Activated naive CD4-positive, alpha-beta T cell treated with anti-CD3 and anti-CD28 coated beads, Interleukin-2, amount 10 ng/mL, durations not matched to agents 7 days and 5 days (primary cell): ENCODE results near the gene IFNA2.
"Not testable (repeated sequence)": the region's sequence is repeated elsewhere in the genome, so short reads cannot be mapped to it uniquely, and the experiment has no call there.

Source experiments
- CTCF ChIA-PET: fragments of 350-600 bp; sonication (Branson Sonifier 250); formaldehyde crosslinking; loops from one replicate; lab custom pipeline; 2021; ENCODE audit warnings: antibody characterized with exemption; lab: Charles Lee
- DNase-seq: peaks from one replicate; pipeline ENCODE4 v3.0.0-alpha.2; 2020
- H3K27ac Mint-ChIP-seq: one replicate; pipeline ENCODE4 v1.8.0; 2021; ENCODE audit warnings: mild to moderate bottlenecking, moderate library complexity, mixed read lengths
- H3K27me3 Mint-ChIP-seq: one replicate; pipeline ENCODE4 v1.8.0; 2021; ENCODE audit warnings: mild to moderate bottlenecking, mixed read lengths
- H3K36me3 Mint-ChIP-seq: one replicate; pipeline ENCODE4 v1.8.0; 2021; ENCODE audit warnings: mixed read lengths
- H3K4me1 Mint-ChIP-seq: one replicate; pipeline ENCODE4 v1.8.0; 2021; ENCODE audit warnings: mixed read lengths
- H3K4me3 Mint-ChIP-seq: one replicate; pipeline ENCODE4 v1.8.0; 2021; ENCODE audit warnings: mild to moderate bottlenecking, moderate library complexity, mixed read lengths
- H3K9me3 Mint-ChIP-seq: one replicate; pipeline ENCODE4 v1.8.0; 2021; ENCODE audit warnings: mixed read lengths

Gene IFNA2

GRCh38 chr9:21385131-21385670, at the start of gene IFNA2:
TSS of gene IFNA2 (minus strand) at chr9:21385398. CDS start at chr9:21385329, 69 bp downstream.
- Mint-ChIP-seq H3K4me1 (peaks cover 17% of the 10 kb centered on the region), H3K27me3 (peaks cover 38% of the 10 kb centered on the region), H3K4me3 (no peak within 1 kb of the TSS), H3K9me3 (no peaks in the 10 kb centered on the region), H3K36me3 (no peaks in the 10 kb centered on the region), H3K27ac (no peak within 1 kb of the TSS)
- DNase-seq, result no peak
- CTCF ChIA-PET, result no interaction called here

- not testable (repeated sequence) for H3K4me3 Mint-ChIP-seq, H3K9me3 Mint-ChIP-seq, H3K4me1 Mint-ChIP-seq, H3K36me3 Mint-ChIP-seq, H3K27ac Mint-ChIP-seq, DNase-seq
- H3K27me3 Mint-ChIP-seq, result peaks cover 37% of the 10 kb centered on the region
- CTCF ChIA-PET, result interaction anchor here (0.6 to 3.8 kb wide), 23 partner anchors 8 to 668 kb away, joined by 3 to 32 read pairs (median 4); partner anchors contain the start of gene KLHL9
Measured at GRCh38 chr9:21435015-21435383, 49.8 kb upstream of the IFNA2 start.

DNA sequence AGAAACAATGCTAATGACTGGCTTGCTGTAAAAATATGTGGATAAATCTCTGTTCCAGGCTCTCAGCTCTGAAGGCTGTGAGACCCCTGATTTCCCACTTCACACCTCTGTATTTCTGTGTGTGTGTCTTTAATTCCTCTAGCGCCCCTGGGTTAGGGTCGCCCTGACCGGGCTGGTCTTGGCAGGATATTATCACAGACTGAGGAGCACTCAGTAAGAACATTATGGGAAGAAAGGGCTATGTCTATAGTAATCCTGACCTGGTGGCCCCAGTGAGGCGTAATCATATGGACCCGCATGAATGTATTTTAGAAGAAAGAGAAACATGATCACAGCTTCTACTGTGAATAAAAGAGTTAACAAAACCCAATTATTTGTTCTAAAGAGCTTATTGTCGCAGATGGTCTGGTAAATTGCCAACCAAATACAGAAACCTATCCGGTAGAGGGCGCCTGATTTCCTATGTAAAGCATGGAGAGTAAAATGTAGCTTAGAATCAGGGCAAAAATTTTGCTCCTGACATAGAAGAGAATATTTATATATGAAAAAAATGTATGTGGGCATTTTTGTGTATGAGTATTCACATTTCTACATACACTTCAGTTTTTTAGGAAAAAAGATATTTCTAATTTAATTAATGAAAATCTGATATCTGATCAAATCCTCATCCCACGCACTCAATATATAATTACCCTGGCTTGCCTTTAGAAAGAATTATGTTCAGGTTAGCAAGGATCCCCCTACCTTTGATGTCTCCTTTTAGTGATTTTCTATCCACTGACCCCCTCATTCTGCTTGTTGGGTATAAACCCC, 49.2 kb upstream of the IFNA2 start:
- no peaks in the 10 kb centered on the region for H3K9me3 Mint-ChIP-seq
- H3K27me3 Mint-ChIP-seq, result peaks cover 41% of the 10 kb centered on the region
- CTCF ChIA-PET, result interaction anchor here (0.6 to 3.8 kb wide), 25 partner anchors 8 to 669 kb away, joined by 3 to 32 read pairs (median 4); partner anchors contain the start of gene KLHL9
- H3K4me3 Mint-ChIP-seq, result no peak overlapping the region
- H3K27ac Mint-ChIP-seq, result no peak overlapping the region
- no peaks in the 10 kb centered on the region for H3K36me3 Mint-ChIP-seq
- peak; percentile 70 for DNase-seq
- no peaks in the 10 kb centered on the region for H3K4me1 Mint-ChIP-seq

- no peaks in the 10 kb centered on the region for H3K4me1 Mint-ChIP-seq
- H3K9me3 Mint-ChIP-seq, result no peaks in the 10 kb centered on the region
- DNase-seq, result no peak
- no peaks in the 10 kb centered on the region for H3K36me3 Mint-ChIP-seq
- peaks cover 44% of the 10 kb centered on the region for H3K27me3 Mint-ChIP-seq
- H3K27ac Mint-ChIP-seq, result no peak overlapping the region
- CTCF ChIA-PET, result interaction anchor here (2.3 to 3.8 kb wide), 5 partner anchors 13 to 365 kb away, joined by 5 to 22 read pairs (median 9); no protein-coding TSS in a partner anchor
- no peak overlapping the region for H3K4me3 Mint-ChIP-seq
Measured at GRCh38 chr9:21432672-21433425, 47.7 kb upstream of the IFNA2 start.

- CTCF ChIA-PET, result no interaction called here
- H3K27me3 Mint-ChIP-seq, result peaks cover 56% of the 10 kb centered on the region
- no peaks in the 10 kb centered on the region for H3K9me3 Mint-ChIP-seq
- H3K36me3 Mint-ChIP-seq, result no peaks in the 10 kb centered on the region
- no peak overlapping the region for H3K27ac Mint-ChIP-seq
- no peaks in the 10 kb centered on the region for H3K4me1 Mint-ChIP-seq
- DNase-seq, result no peak
- no peak overlapping the region for H3K4me3 Mint-ChIP-seq
Measured at GRCh38 chr9:21429191-21429590, 44.0 kb upstream of the IFNA2 start.

DNA sequence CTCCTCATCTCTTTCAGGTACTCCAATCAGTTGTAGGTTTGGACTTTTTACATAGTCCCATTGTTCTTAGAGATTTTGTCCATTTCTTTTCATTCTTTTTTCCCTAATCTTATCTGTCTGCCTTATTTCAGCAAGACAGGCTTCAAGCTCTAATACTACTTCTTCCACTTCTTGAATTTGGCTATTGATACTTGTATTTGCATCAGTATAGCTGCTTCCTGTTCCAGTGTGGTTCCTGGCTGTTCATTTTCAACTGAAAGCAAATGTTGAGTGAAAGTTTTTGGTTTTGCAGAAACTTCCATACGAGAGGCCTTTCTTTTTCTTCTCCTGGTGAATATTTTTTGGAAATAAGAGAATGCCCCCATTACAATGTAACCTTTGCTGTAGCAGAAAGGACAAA, 43.0 kb upstream of the IFNA2 start:
- Mint-ChIP-seq H3K4me1 (no peaks in the 10 kb centered on the region), H3K9me3 (no peaks in the 10 kb centered on the region), H3K27me3 (peaks cover 49% of the 10 kb centered on the region), H3K4me3 (no peak overlapping the region), H3K36me3 (no peaks in the 10 kb centered on the region), H3K27ac (no peak overlapping the region)
- CTCF ChIA-PET, result no interaction called here
- DNase-seq, result no peak

- peaks cover 3% of the 10 kb centered on the region for H3K4me1 Mint-ChIP-seq
- no peak overlapping the region for H3K4me3 Mint-ChIP-seq
- DNase-seq, result no peak
- H3K36me3 Mint-ChIP-seq, result no peaks in the 10 kb centered on the region
- H3K27me3 Mint-ChIP-seq, result peaks cover 17% of the 10 kb centered on the region
- H3K27ac Mint-ChIP-seq, result no peak overlapping the region
- CTCF ChIA-PET, result interaction anchor here (1.0 to 1.4 kb wide), 2 partner anchors 87 to 89 kb away, joined by 3 read pairs; no protein-coding TSS in a partner anchor
- no peaks in the 10 kb centered on the region for H3K9me3 Mint-ChIP-seq
Measured at GRCh38 chr9:21415493-21416267, 30.5 kb upstream of the IFNA2 start.

- Mint-ChIP-seq H3K4me3 (no peak overlapping the region), H3K36me3 (no peaks in the 10 kb centered on the region), H3K27ac (no peak overlapping the region), H3K27me3 (peaks cover 13% of the 10 kb centered on the region), H3K4me1 (peaks cover 3% of the 10 kb centered on the region), H3K9me3 (no peaks in the 10 kb centered on the region)
- DNase-seq, result no peak
- CTCF ChIA-PET, result interaction anchor here (0.6 to 1.7 kb wide), 4 partner anchors 8 to 162 kb away, joined by 3 to 5 read pairs (median 3); no protein-coding TSS in a partner anchor
Measured at GRCh38 chr9:21414220-21414940, 29.2 kb upstream of the IFNA2 start.

DNA sequence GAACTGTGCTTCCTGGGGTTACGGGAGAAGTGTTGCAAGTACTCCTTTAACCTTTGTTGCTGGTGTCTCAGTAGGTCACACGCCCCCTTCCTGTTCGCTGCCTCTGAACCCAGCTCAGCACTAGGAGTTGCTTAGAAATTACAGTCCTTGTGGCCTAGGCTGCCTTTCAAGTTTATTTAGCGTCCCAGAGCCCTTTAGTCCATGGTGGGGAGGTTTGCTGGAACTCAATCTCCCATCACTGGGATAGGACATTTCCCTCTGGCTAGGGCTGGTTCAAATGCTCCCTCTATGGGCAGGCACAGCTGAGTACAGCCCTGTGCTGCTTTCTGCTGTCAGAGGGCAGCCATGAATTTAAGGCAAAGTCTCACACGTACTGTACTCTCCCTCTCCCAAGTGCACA, 28.4 kb upstream of the IFNA2 start:
- peak; percentile 25 for DNase-seq
- CTCF ChIA-PET, result interaction anchor here (1.6 to 1.7 kb wide), 2 partner anchors 9 to 161 kb away, joined by 3 to 5 read pairs; no protein-coding TSS in a partner anchor
- Mint-ChIP-seq H3K27ac (no peak overlapping the region), H3K9me3 (no peaks in the 10 kb centered on the region), H3K4me1 (peaks cover 3% of the 10 kb centered on the region), H3K27me3 (peaks cover 20% of the 10 kb centered on the region), H3K4me3 (no peak overlapping the region), H3K36me3 (no peaks in the 10 kb centered on the region)

GRCh38 chr9:21413151-21413550, 28.0 kb upstream of the IFNA2 start:
- Mint-ChIP-seq H3K27ac (no peak overlapping the region), H3K36me3 (no peaks in the 10 kb centered on the region), H3K4me3 (no peak overlapping the region), H3K27me3 (peaks cover 20% of the 10 kb centered on the region), H3K4me1 (peaks cover 3% of the 10 kb centered on the region), H3K9me3 (no peaks in the 10 kb centered on the region)
- CTCF ChIA-PET, result interaction anchor here (1.7 kb wide), 1 partner anchor 9 kb away, joined by 3 read pairs; no protein-coding TSS in a partner anchor
- no peak for DNase-seq

DNA sequence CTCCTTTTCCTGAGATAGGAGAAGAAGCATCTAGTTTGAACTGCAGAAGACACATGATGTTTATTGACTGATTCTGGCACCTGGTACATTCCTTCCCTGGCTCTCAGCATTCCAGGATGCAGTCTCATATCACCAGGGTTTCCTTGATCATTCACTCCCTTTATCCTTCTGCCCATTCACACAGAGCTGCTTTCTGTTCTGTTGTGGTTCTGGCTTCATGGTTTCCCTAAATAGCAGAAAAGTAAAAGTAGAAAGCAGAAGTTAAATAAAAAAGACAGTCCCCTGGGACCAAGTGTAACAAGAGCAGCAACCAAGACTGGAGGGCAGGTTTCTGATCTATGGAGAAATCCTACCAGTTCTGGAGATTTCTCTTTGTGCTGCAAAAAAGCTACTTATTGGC, 26.9 kb upstream of the IFNA2 start:
- Mint-ChIP-seq H3K27ac (no peak overlapping the region), H3K4me1 (peaks cover 3% of the 10 kb centered on the region), H3K36me3 (no peaks in the 10 kb centered on the region), H3K4me3 (no peak overlapping the region), H3K9me3 (no peaks in the 10 kb centered on the region), H3K27me3 (peaks cover 20% of the 10 kb centered on the region)
- CTCF ChIA-PET, result interaction anchor here (1.2 kb wide), 1 partner anchor 14 kb away, joined by 3 read pairs; no protein-coding TSS in a partner anchor
- no peak for DNase-seq

GRCh38 chr9:21408817-21409216, 23.6 kb upstream of the IFNA2 start, which contains the start of gene IFNA8:
TSS of gene IFNA8 (plus strand) at chr9:21409117. CDS start at chr9:21409177, 60 bp downstream.
- CTCF ChIA-PET, result interaction anchor here (0.6 kb wide), 1 partner anchor 73 kb away, joined by 3 read pairs; the partner anchor contains the start of gene KLHL9
- H3K4me1 Mint-ChIP-seq, result peaks cover 3% of the 10 kb centered on the region
- DNase-seq, result no peak
- peaks cover 42% of the 10 kb centered on the region for H3K27me3 Mint-ChIP-seq
- no peaks in the 10 kb centered on the region for H3K9me3 Mint-ChIP-seq
- H3K4me3 Mint-ChIP-seq, result no peak within 1 kb of the TSS
- no peak within 1 kb of the TSS for H3K27ac Mint-ChIP-seq
- no peaks in the 10 kb centered on the region for H3K36me3 Mint-ChIP-seq

GRCh38 chr9:21404146-21404545, 18.9 kb upstream of the IFNA2 start:
- DNase-seq, result no peak
- H3K27me3 Mint-ChIP-seq, result peaks cover 57% of the 10 kb centered on the region
- H3K27ac Mint-ChIP-seq, result no peak overlapping the region
- CTCF ChIA-PET, result interaction anchor here (0.9 kb wide), 1 partner anchor 78 kb away, joined by 4 read pairs; no protein-coding TSS in a partner anchor
- H3K9me3 Mint-ChIP-seq, result no peaks in the 10 kb centered on the region
- H3K4me3 Mint-ChIP-seq, result no peak overlapping the region
- H3K4me1 Mint-ChIP-seq, result peaks cover 6% of the 10 kb centered on the region
- H3K36me3 Mint-ChIP-seq, result no peaks in the 10 kb centered on the region
